ENCODE results near the gene KRAS. TPM values are rescaled to one million over a fixed set of nuclear protein-coding genes. Genes with fewer than 3 reads are reported as not detected.

KRAS gene
- total RNA-seq, 2 donors from 2014 or later: 5.9 to 8.3 TPM

DNA sequence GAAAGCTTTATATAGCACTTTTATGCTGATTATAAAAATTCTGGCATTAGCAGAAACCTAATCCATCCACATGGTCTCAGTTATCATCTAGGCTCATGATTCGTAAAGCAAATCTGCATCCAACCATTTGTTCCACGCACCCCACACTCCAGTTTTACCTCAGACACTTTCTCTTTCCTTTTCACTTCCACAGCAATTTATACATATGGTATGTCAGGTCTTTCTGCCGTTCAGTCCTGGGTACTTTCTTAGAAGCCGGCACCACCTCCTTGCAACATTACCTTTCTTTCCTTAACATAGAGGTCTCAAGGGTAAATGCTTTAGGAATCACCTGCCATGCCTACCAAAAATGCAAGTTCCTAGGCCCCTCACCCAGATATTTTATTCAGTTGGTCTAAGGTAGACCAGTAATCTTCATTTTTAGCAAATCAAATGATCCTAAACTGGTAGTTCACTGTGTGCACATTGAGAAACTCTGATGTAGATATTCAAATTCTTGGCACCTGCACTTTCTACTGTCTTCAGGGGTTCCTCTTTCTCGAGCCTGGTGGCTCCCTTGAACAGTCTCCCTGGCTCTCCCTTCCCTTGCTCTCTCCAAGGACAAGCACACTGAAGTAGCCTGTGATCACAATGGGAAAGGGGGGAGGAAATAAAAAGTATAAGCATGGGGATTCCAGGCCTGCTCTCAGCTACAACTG is 2.8 kb upstream of the KRAS start:
- intact Hi-C loops (cut with DNase I): no loop called here
- H3K27me3 ChIP-seq: no peaks in the 10 kb centered on the region
- no peak overlapping the region for H3K4me3 ChIP-seq
- no peaks in the 10 kb centered on the region for H3K9me3 ChIP-seq
- 73 to 74% methylated on average over 5 of the region's 5 CpGs for WGBS, 2 donors
- ATAC-seq: no peak
- H3K27ac ChIP-seq: no peak overlapping the region
- no peaks in the 10 kb centered on the region for H3K36me3 ChIP-seq (replicated peaks in 1 of 2; ENCODE audit: insufficient read depth in 1 of 2, low read depth in 2 of 2)
- no peak for TF ChIP-seq POLR2A (IDR thresholded peaks at IDR 0.05)
- TF ChIP-seq, protein P1, sequence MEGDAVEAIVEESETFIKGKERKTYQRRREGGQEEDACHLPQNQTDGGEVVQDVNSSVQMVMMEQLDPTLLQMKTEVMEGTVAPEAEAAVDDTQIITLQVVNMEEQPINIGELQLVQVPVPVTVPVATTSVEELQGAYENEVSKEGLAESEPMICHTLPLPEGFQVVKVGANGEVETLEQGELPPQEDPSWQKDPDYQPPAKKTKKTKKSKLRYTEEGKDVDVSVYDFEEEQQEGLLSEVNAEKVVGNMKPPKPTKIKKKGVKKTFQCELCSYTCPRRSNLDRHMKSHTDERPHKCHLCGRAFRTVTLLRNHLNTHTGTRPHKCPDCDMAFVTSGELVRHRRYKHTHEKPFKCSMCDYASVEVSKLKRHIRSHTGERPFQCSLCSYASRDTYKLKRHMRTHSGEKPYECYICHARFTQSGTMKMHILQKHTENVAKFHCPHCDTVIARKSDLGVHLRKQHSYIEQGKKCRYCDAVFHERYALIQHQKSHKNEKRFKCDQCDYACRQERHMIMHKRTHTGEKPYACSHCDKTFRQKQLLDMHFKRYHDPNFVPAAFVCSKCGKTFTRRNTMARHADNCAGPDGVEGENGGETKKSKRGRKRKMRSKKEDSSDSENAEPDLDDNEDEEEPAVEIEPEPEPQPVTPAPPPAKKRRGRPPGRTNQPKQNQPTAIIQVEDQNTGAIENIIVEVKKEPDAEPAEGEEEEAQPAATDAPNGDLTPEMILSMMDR (IDR thresholded peaks at IDR 0.05): no peak
- DNase-seq: no peak
- peaks cover 67% of the 10 kb centered on the region for H3K4me1 ChIP-seq

DNA sequence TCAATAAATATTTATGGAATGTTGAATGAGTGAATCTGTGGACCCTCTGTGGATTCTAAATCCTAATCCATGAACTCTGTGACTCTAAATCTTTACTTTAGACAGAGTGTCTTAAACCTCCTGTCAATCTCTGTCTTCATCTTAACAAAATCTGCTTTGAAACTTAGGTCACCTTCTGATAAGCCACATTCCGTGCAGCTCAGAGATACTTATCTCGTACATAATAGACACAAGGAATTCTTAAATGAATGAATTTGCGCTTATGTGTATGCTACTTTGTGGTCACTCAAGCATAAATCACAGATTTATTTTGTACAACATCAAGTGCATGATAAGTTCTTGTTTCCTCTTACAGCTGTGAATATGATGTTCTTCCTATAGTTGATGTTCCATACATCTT is 2.2 kb upstream of the KRAS start:
- TF ChIP-seq POLR2A (IDR thresholded peaks at IDR 0.05): no peak
- TF ChIP-seq, protein P1 (IDR thresholded peaks at IDR 0.05): no peak
- Histone ChIP-seq H3K4me1 (peaks cover 68% of the 10 kb centered on the region), H3K36me3 (replicated peaks in 1 of 2; ENCODE audit: insufficient read depth in 1 of 2, low read depth in 2 of 2) (no peaks in the 10 kb centered on the region), H3K9me3 (no peaks in the 10 kb centered on the region), H3K27me3 (no peaks in the 10 kb centered on the region), H3K4me3 (no peak overlapping the region), H3K27ac (no peak overlapping the region)
- DNase-seq (no peak), ATAC-seq (no peak)
- intact Hi-C loops (cut with DNase I): no loop called here
- 80 to 86% methylated on average over 3 of the region's 3 CpGs for WGBS, 2 donors

- Histone ChIP-seq H3K27ac (peak overlapping the region; percentile 93 to 98 (median 98)), H3K27me3 (no peaks in the 10 kb centered on the region), H3K4me3 (no peak overlapping the region), H3K9me3 (no peaks in the 10 kb centered on the region), H3K36me3 (replicated peaks in 1 of 2; ENCODE audit: insufficient read depth in 1 of 2, low read depth in 2 of 2) (no peaks in the 10 kb centered on the region), H3K4me1 (peaks cover 56% of the 10 kb centered on the region)
- DNase-seq (no peak), ATAC-seq (no peak)
- TF ChIP-seq, protein P1 (IDR thresholded peaks at IDR 0.05): no peak
- TF ChIP-seq POLR2A (IDR thresholded peaks at IDR 0.05): no peak
- intact Hi-C loops (cut with DNase I): no loop called here
- WGBS, 2 donors: 45 to 46% methylated on average over 6 of the region's 6 CpGs
Observed at GRCh38 chr12:25251769-25252168, 1.0 kb upstream of the KRAS start.

- peak; percentile 24 for ATAC-seq
- peak overlapping the region; percentile 86 to 98 for H3K4me3 ChIP-seq
- intact Hi-C loops (cut with DNase I): no loop called here
- H3K36me3 ChIP-seq (replicated peaks in 1 of 2; ENCODE audit: insufficient read depth in 1 of 2, low read depth in 2 of 2): no peaks in the 10 kb centered on the region
- DNase-seq: peak; percentile 52 to 62 (median 54)
- WGBS, 2 donors: 0 to 2% methylated on average over 22 to 55 of the region's 56 CpGs
- peak overlapping the region; percentile 93 to 98 (median 98) for H3K27ac ChIP-seq
- H3K27me3 ChIP-seq: no peaks in the 10 kb centered on the region
- peak in 1 of 3 donors; percentile 10 for TF ChIP-seq POLR2A (IDR thresholded peaks at IDR 0.05)
- TF ChIP-seq, protein P1 (IDR thresholded peaks at IDR 0.05): no peak
- no peaks in the 10 kb centered on the region for H3K9me3 ChIP-seq
- peaks cover 40% of the 10 kb centered on the region for H3K4me1 ChIP-seq
Observed at GRCh38 chr12:25249931-25250738, 594 bp downstream of the KRAS start.

All from body of pancreas (tissue), 4 donors.